ENCODE measurements around the gene LRFN5.
"Not testable (repeated sequence)": the region's sequence is repeated elsewhere in the genome, so short reads cannot be mapped to it uniquely, and the experiment has no call there.

LRFN5 gene

DNA sequence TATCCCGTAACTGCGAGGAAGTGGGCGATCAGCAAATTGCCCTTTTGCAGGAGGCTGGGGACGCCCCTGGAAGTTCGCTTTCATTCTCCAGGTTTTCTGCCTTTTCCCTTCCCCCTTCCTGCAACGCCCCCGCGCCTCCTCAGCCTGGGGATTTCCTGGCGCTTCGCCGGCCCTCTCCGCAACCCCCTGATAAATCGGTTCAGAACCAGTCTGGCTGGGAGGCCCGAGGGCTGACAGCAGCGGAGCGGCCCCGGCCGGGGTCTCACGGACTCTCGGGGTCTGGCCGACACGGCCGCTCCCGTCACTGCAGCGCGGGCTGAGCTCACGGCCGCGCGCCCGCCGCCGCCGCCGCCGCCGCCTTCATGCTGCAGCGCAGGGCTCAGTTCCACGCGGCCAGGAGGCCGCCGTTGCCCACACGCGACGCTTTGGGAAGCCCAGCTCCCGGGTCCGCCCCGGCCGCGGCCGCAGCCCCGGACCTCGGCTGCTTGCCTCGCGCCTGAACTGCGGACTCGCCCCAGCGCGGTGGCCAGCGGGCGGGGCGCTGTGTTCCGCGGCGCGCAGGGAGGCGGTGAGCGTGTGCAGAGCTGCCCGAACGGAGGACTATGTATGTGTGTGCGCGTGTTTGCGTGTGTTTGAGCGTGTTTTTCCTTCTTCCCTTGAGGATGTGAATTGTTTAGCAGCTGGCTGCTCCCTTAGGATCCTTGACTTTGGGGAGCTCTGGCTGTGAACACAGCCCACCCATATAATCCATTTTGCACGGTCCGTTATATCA, at the start of gene LRFN5:
TSS of gene LRFN5 (plus strand) at position 345 of the 772 bp plus-strand sequence.
- no peak for DNase-seq (ENCODE audit: low read depth in 2 of 2)

DNA sequence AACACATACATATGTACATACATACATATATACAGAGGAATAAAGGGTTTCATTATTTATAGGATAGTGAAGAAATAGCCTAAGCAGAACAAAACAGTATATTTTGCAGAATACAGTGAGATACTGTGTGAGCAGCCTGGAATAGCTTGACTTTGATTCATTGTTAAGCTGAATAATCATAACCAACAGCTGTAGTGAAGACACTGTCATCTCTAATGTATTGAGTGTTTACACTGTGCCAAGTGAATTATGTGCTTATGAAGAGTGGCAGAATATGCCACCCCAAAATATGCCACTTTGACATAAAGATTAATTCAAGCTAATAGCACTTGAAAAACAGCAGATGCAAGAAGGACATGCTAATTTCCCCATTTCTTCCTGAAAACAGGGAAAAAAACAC, 48.2 kb upstream of the LRFN5 start:
- no peak for DNase-seq (ENCODE audit: low read depth in 2 of 2)

DNA sequence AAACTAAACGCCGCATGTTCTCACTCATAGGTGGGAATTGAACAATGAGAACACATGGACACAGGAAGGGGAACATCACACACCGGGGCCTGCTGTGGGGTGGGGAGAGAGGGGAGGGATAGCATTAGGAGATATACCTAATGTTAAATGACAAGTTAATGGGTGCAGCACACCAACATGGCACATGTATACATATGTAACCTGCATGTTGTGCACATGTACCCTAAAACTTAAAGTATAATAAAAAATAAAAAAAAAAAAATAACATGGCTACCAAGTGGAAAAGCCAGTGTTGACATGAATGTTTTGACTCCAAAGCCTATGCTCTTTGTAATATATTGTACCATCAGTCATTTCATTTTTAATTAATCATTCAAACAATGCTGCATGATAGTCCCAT, 39.8 kb upstream of the LRFN5 start:
- not testable (repeated sequence) for DNase-seq (ENCODE audit: low read depth in 2 of 2)

DNA sequence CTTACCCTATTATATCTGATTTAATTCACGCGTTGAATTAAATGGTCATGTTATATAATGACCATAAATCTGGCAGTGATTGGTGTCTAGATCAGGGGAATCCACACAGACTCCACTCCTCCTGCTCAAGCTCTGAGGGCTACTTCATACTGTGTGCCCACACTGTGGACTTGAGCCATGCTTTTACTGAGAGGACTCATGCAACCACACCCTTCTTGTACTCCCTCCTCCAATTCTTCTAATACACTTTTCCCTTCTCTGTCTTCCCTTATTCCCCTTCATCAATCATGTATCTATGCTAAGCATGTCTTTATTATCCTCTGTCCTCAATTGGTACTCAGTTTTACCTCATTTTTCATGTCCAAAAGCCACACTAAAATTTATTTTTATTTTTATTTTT, 37.7 kb upstream of the LRFN5 start:
- DNase-seq (ENCODE audit: low read depth in 2 of 2), result no peak

DNA sequence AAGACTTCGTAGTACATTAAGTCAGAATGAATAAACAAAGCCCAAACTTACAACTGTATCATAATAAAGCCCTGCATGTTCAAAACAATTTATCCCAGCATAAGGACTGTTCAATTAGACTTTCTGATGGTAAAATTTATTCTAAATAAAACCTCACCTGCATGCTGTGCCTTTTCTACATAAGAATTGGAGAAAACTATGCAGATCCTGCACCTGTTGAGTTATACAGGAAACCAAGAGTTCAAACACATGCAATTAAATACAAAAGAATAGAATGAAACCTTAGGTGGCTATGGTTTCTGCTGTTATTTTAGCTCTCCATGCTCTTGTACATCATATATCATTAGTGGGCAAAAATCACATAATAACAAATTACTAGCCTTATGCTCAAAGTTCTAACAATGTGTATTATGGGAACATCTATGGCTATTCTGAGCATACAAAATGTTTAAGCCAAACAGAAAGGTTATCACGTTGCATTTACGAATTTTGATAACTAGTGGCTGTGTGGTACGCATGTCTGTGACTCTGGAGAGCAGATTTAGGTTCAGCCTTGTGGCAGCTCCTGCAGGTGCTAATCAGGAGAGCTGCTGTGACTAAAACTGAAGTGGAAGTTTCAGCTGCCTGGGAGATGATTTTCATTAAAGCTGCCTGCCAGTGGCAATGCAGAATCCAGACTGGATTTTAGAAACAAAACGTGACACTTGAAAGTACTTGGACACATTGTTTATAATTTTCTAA, 36.1 kb upstream of the LRFN5 start:
- no peak for DNase-seq (ENCODE audit: low read depth in 2 of 2)

DNA sequence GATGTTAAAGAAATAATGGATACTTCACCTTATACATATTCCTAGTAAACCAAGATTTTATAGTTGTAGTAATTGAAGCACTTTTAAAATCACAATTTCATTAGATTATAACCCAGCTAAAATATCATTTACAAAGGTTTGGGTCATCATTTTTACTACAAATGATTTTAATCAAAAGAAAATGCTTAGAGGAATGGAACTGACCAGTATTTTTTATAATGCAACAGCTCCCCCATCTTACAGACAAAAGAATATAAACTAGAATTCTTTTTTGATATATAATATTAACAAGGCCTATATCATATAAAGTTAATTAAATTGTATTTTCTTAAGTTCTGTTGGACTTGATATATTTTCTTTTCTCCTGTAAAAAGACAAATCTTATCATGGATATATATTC, 20.4 kb upstream of the LRFN5 start:
- DNase-seq (ENCODE audit: low read depth in 2 of 2), result no peak

DNA sequence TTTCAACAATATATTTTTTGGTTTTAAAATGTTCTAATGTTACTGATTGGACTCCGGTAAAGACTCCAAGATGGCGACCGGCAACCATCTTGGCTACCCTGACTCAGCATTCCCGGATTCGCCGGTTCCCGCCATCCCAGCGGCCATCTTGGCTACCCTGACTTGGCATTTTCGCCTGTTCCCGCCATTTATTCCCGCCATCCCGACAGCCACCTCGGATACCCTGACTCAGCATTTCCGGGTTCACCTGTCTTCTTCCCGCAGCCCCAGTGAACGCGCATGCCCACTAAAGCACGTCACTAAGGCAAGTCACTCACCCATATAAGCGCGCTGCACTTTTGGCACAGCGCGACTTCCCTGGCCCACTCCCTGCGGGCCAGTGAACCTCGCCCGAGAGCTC, 9.0 kb upstream of the LRFN5 start:
- DNase-seq (ENCODE audit: low read depth in 2 of 2), result no peak

DNA sequence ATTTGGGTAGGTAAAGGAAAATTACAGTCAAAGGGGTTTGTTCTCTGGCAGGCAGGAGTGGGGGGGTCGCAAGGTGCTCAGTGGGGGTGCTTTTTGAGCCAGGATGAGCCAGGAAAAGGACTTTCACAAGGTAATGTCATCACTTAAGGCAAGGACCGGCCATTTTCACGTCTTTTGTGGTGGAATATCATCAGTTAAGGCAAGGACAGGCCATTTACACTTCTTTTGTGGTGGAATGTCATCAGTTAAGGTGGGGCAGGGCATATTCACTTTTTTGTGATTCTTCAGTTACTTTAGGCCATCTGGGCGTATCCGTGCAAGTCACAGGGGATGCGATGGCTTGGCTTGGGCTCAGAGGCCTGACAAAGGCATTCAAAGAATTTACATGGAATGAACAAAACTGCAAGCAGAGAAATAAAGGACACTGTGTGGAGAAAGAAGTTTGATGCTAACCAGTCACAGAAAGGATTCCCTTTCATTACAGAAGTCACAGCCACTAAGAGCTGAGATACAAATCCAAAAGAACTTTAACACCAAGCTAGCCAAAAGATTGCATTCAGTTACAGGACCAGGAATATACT, 6.8 kb upstream of the LRFN5 start:
- DNase-seq (ENCODE audit: low read depth in 2 of 2), result not testable (repeated sequence)

DNA sequence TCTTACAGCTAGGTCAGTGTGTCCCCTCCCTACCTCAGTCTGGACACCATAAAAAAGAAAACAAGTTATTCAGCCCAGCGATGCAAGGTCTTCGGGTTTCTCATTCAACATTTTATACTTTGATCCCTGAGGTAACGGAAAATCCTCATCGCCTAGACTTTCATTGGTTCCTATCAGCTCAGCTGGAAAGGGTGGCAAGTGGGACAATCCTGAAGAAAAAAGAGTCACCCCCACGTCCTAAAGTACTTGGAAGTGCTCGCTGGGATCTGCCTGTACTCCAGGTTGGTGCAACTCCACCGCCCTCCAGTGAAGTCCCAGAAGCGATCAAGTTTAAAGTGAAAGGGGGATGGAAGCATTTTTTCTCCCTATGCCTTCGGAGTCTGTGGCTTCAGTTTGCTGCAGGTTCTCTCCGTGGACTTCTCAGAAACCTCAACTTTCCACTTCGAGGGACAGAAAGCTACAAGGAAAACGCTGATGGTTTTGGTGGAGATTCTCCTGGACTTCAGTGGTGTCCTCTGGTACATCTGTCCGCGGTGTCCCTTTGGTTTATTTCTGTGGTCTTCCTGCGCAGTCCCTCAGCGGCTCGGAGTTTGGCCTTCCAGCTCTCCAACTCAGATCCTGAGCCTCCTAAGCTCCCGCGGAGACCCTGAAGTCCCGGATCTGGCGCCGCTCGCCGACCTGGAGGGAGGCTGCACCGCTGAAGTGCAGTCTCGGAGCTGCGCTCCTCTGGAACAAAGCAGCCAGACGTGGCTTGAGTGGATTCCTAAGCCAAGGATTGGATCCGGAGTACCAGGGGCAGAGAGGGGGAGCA, 1.8 kb upstream of the LRFN5 start:
- no peak for DNase-seq (ENCODE audit: low read depth in 2 of 2)

DNA sequence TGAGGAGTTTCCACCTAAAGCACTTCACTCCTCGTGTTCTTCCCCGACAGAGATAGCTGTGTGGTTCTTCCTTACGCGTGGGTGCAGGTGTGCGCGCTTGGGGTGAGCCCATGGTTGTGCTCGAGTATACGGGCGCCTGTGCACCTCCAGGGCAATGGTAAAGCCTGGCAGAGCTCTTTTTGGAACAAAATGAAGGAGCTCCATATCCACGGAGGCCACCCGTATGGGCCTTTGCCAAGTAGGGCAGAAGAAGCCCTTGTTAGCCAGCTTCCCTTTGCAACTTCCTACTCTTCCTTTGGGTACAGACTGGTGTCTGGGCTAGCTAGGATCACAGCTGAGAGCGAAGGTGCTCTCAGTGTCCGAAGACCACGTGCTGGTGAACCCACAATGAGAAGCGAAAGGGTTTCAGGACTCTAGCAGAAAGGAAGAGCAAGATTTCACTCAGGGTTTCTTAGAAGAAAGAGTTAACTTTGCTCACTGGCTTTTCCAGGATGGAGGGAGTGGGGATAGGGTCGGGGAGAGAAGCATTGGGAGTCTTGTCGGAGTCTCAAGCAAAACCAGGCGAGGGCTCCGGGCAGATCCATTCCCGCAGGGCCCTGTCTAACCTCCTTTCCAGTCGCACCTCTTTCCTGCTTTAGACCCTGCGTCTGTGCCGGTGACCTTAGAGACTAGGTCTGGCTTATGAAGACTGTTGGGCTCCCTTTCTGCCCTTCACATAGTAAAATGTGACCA, 960 bp upstream of the LRFN5 start:
- no peak for DNase-seq (ENCODE audit: low read depth in 2 of 2)

DNA sequence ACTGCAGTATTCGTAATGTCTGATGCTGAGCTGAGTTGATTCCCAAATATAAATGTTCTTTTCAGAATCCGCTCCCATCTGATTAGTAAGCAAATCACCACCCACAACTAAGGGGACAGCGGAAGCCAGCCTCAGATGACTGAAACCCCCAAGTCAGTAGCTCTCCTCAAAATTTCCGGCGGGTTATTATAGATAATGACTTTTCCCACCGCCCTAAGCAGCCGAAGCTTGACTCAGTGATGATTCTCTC, 469 bp upstream of the LRFN5 start:
- DNase-seq (ENCODE audit: low read depth in 2 of 2), result no peak

DNA sequence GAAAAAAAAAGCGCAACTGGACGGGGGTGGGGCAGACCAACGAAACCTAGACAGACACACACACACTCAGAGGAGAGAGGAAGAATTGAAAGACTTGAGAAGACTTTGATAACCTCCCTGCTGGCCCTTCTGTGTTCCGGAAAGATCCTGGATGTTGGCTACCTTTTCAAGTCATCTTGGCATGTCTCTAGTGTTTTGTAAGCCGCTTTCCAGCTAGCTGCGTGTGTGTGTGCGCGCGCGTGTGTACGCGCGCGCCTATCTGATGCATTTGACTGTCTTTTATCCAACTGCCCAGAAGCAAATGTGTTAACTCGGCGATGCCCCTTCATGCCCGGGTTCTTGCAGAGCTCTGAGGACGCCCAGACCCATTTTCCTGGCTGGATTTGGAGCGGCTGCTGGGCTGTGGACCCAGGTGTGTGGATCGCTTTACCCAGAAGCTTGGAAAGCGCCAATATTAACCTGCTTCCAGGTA, 664 bp downstream of the LRFN5 start:
- no peak for DNase-seq (ENCODE audit: low read depth in 2 of 2)

DNA sequence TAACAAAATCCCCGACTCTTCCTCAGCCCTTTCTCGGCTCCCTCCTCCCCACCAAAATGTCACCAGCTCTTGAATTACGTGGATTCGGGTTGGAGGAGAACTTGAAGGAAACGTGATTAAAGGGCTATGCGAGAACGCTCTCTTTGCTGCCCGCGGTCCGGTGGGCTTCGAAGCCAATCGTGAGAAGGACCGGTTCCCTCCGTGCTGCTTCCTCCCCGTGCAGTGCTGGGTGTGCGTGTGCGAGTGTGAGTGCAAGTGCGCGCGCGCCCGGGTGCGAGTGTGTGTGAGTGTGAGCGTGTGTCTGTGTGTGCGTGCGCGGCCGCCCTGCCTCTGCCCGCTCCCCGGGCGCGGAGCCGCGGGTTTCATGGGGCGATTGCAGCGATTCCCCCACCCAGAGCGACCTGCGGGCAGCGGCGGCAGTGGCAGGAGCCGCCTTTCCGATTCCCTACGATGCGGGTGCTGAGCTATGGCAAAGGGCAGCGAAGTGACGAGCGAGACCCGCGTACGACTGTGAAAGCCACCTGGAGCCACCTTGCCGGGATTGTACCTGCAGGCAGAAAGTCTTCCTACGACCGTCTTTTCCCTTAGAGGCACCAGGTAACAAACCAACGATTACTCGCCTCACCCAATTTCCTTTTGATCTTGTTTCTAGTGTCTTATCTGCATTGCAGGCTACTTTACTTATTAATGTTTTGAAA, 1.4 kb downstream of the LRFN5 start:
- DNase-seq (ENCODE audit: low read depth in 2 of 2), result no peak

DNA sequence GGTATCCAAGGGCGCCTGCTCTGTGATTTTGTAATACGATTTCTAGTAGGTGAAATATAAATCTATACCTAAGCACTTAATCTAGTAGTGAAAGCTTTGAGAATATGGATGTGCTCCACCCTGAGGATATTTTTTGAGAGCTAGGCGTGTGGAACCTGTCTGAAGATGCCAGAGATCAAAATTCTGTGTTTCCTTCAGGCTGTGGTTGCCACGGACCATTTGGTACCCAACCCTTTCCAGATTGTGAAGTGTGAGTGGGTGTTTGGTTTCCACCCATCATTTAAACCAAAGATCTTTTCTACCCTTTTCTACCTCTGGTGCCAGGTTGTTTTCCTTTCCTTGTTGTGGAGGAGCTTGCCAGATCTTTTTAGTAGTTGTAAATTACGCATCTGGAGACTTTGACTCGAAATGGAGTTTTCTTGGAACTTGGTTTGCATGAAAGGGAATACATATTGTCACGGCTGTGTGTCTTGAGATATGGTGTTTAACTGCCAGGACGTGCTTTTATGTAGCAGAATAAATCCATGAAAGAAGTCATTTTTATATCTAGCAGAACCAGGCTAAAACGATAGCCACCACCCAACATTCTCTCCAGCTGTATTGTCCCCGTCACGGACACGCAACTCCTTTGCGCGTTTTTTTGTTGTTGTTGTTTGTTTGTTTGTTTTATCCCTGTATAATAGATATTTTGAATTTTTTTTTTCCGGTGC, 2.2 kb downstream of the LRFN5 start:
- no peak for DNase-seq (ENCODE audit: low read depth in 2 of 2)

DNA sequence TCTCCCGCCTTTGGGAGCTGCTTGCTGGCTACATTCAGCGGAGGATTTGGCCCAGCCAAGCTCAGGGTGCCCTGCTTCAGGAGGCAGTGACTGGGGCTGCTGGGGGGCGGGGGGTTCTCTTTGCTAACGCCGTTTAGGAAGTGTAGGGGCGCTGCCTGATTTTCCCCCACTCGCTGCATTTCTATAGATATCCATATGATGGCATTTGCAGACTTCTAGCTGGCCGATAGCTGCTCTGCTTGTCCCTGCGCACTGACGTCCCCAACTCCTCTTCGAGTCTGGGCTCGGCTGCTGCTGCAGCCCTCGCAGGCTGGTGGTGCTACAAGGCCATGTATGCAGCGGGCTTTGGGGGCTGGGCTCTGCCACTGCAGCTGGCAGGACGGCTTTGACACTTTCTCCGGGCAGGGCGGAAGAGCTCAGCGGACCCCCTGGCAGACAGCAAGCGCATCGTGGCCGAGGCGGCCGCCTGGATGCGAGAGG, 3.1 kb downstream of the LRFN5 start:
- no peak for DNase-seq (ENCODE audit: low read depth in 2 of 2)

DNA sequence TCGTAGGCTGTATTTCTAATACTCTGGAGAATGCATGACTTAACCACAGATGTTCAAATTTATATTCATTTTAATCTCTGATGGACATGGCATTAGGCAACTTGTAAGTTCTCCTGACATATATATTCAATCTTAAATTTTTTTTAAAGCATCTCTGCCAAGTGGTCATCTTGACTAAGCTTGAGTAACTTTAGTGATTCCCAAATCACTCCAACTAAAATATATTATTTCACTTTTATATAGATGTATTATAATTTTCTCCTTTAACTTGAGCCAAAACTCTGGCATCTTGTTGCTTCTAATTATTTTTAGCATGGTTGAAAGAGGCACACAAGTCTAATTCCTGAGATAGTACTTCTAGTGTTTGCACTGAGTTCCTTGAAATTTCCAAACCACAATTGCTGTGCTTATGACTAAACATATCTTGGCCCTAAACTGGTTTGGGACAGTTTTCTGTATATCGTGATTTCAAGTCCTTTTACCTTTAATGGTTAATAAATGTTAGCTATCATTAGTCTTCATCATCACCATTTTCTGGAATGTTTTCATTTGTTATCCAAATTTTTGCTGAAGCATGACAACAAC, 8.4 kb downstream of the LRFN5 start:
- no peak for DNase-seq (ENCODE audit: low read depth in 2 of 2)

DNA sequence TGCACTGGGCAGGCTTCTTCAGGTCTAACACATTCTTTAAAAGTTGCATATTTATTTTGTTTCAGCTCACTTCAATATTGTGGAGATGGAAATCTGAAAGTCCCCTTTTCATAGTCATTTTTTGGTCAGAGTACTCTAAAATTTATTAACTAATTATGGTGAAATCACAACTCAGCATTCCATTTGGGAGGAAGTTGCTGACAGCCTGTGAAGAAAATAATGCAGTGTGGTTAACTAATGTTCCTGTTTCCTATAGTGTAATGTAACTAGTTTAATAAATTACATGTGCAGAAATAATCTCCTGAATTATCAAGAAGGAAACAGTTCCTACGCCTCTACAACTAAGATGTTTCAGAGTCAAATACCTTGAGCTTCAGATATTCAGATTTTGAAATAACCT, 17.1 kb downstream of the LRFN5 start:
- DNase-seq (ENCODE audit: low read depth in 2 of 2), result no peak

DNA sequence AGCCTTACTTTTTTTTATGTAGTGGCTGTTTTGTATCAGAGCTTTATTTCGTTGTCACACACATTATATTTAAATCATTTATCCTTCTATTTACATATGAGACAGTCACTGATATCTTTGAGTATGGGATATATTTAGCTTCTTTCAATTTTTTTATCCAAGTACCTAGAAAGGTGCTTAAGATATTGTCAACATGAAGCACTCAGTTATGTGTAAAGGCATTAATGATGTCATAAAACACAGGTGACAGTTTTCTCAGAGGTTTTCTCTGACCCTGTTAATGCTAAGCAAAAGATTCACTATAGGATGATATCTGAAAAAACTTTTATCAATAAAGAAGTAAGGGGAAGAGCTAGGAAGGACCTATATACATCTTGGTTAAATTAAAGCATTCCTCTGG, 23.2 kb downstream of the LRFN5 start:
- DNase-seq (ENCODE audit: low read depth in 2 of 2), result no peak

DNA sequence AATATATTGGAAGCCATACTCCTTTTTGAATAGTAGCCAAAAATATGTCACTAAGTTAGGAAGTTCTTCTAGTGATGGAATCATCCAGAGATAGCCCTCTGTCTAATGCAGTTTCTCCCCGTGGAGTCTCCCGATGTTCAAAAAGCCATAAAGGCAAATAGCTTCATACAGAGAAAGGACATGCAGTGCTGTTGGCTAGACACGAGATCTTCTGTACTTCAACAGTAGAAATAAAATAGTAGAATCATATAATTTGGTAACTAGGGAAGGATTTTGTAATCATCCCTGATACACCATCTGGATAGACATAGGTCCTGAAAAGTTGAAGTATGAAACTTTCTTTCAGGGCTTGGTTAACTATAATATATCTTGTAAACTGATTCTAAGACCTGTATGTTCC, 27.6 kb downstream of the LRFN5 start:
- no peak for DNase-seq (ENCODE audit: low read depth in 2 of 2)
